Stomach smooth muscle (tissue), 2 donors: ENCODE results near the gene NHSL1.

Experiments used
- H3K27ac ChIP-seq: one replicate; pipeline ENCODE4 v1.7.0; 2013; ENCODE audit warnings: mild to moderate bottlenecking, low read length, inconsistent platforms
- H3K27me3 ChIP-seq, 2 donors: one replicate each; pipeline ENCODE4 v1.7.0; 2013; ENCODE audit warnings: low read length in 2 of 2; ENCODE audit not compliant: insufficient read depth in 2 of 2, control insufficient read depth in 1 of 2
- H3K36me3 ChIP-seq, 2 donors: one replicate each; pipeline ENCODE4 v1.7.0; 2013; ENCODE audit warnings: low read length in 2 of 2; ENCODE audit not compliant: control insufficient read depth in 2 of 2, insufficient read depth in 2 of 2
- H3K4me1 ChIP-seq: one replicate; pipeline ENCODE4 v1.7.0; 2013; ENCODE audit warnings: low read length; ENCODE audit not compliant: control insufficient read depth, insufficient read depth
- H3K4me3 ChIP-seq, 2 donors: one replicate each; pipeline ENCODE4 v1.7.0; 2013; ENCODE audit warnings: low read length in 2 of 2
- H3K9ac ChIP-seq, 2 donors: one replicate each; pipeline ENCODE4 v1.7.0; 2013; ENCODE audit warnings: low read length in 2 of 2, mild to moderate bottlenecking in 1 of 2
- H3K9me3 ChIP-seq, 2 donors: one replicate each; pipeline ENCODE4 v1.7.0; 2013; ENCODE audit warnings: low read length in 2 of 2; ENCODE audit not compliant: control insufficient read depth in 2 of 2
- donor health status: healthy.
- donor health status: Pancreatic carcinoma.

Gene NHSL1

GRCh38 chr6:138499303-138500018 is at the start of gene NHSL1:
NHSL1 (minus strand) TSS chr6:138499494; CDS start chr6:138499290, 204 bp downstream.
- H3K9ac ChIP-seq: no peak within 1 kb of the TSS
- H3K4me1 ChIP-seq: no peaks in the 10 kb centered on the region
- H3K36me3 ChIP-seq: no peaks in the 10 kb centered on the region
- no peak within 1 kb of the TSS for H3K27ac ChIP-seq
- no peak within 1 kb of the TSS for H3K4me3 ChIP-seq
- H3K27me3 ChIP-seq: no peaks in the 10 kb centered on the region
- no peaks in the 10 kb centered on the region for H3K9me3 ChIP-seq

- Histone ChIP-seq H3K4me3 (no peak overlapping the region), H3K9me3 (no peaks in the 10 kb centered on the region), H3K9ac (no peak overlapping the region), H3K36me3 (no peaks in the 10 kb centered on the region), H3K27me3 (no peaks in the 10 kb centered on the region), H3K4me1 (peaks cover 12% of the 10 kb centered on the region), H3K27ac (no peak overlapping the region)
Measured at GRCh38 chr6:138546733-138547185, 47.5 kb upstream of the NHSL1 start.

GRCh38 chr6:138545621-138545980 is 46.3 kb upstream of the NHSL1 start:
- no peaks in the 10 kb centered on the region for H3K36me3 ChIP-seq
- no peaks in the 10 kb centered on the region for H3K27me3 ChIP-seq
- H3K9me3 ChIP-seq: no peaks in the 10 kb centered on the region
- peaks cover 15% of the 10 kb centered on the region for H3K4me1 ChIP-seq
- peak overlapping the region; percentile 40 to 68 for H3K4me3 ChIP-seq
- H3K27ac ChIP-seq: no peak overlapping the region
- peak overlapping the region; percentile 42 to 49 for H3K9ac ChIP-seq

- Histone ChIP-seq H3K9me3 (no peaks in the 10 kb centered on the region), H3K9ac (no peak overlapping the region), H3K27me3 (no peaks in the 10 kb centered on the region), H3K36me3 (no peaks in the 10 kb centered on the region), H3K27ac (no peak overlapping the region), H3K4me1 (peaks cover 15% of the 10 kb centered on the region), H3K4me3 (no peak overlapping the region)
Measured at GRCh38 chr6:138544501-138544900, 45.2 kb upstream of the NHSL1 start.

GRCh38 chr6:138543657-138544056 is 44.4 kb upstream of the NHSL1 start:
- Histone ChIP-seq H3K36me3 (no peaks in the 10 kb centered on the region), H3K4me1 (peaks cover 16% of the 10 kb centered on the region), H3K4me3 (no peak overlapping the region), H3K9me3 (no peaks in the 10 kb centered on the region), H3K27ac (no peak overlapping the region), H3K27me3 (no peaks in the 10 kb centered on the region), H3K9ac (no peak overlapping the region)

GRCh38 chr6:138541823-138542481 is 42.7 kb upstream of the NHSL1 start:
- H3K4me1 ChIP-seq: peaks cover 26% of the 10 kb centered on the region
- no peaks in the 10 kb centered on the region for H3K27me3 ChIP-seq
- H3K9ac ChIP-seq: peak overlapping the region in 1 of 2 donors; percentile 23
- peak overlapping the region; percentile 2 for H3K27ac ChIP-seq
- H3K9me3 ChIP-seq: no peaks in the 10 kb centered on the region
- H3K4me3 ChIP-seq: peak overlapping the region; percentile 17 to 23
- no peaks in the 10 kb centered on the region for H3K36me3 ChIP-seq

- H3K27ac ChIP-seq: peak overlapping the region; percentile 33
- H3K36me3 ChIP-seq: no peaks in the 10 kb centered on the region
- no peak overlapping the region for H3K9ac ChIP-seq
- H3K4me1 ChIP-seq: peaks cover 18% of the 10 kb centered on the region
- no peaks in the 10 kb centered on the region for H3K27me3 ChIP-seq
- H3K4me3 ChIP-seq: no peak overlapping the region
- H3K9me3 ChIP-seq: no peaks in the 10 kb centered on the region
Measured at GRCh38 chr6:138540468-138540867, 41.2 kb upstream of the NHSL1 start.

GRCh38 chr6:138539876-138540275 is 40.6 kb upstream of the NHSL1 start:
- Histone ChIP-seq H3K27ac (peak overlapping the region; percentile 33), H3K4me3 (no peak overlapping the region), H3K27me3 (no peaks in the 10 kb centered on the region), H3K9ac (no peak overlapping the region), H3K36me3 (no peaks in the 10 kb centered on the region), H3K9me3 (no peaks in the 10 kb centered on the region), H3K4me1 (peaks cover 18% of the 10 kb centered on the region)

GRCh38 chr6:138538390-138539031 is 39.2 kb upstream of the NHSL1 start:
- no peaks in the 10 kb centered on the region for H3K36me3 ChIP-seq
- no peak overlapping the region for H3K9ac ChIP-seq
- peak overlapping the region; percentile 18 for H3K27ac ChIP-seq
- no peaks in the 10 kb centered on the region for H3K9me3 ChIP-seq
- H3K4me3 ChIP-seq: peak overlapping the region; percentile 8 to 47
- no peaks in the 10 kb centered on the region for H3K27me3 ChIP-seq
- peaks cover 18% of the 10 kb centered on the region for H3K4me1 ChIP-seq

GRCh38 chr6:138537106-138537505 is 37.8 kb upstream of the NHSL1 start:
- Histone ChIP-seq H3K27me3 (no peaks in the 10 kb centered on the region), H3K4me1 (peaks cover 18% of the 10 kb centered on the region), H3K4me3 (no peak overlapping the region), H3K9me3 (no peaks in the 10 kb centered on the region), H3K27ac (peak overlapping the region; percentile 46), H3K36me3 (no peaks in the 10 kb centered on the region), H3K9ac (no peak overlapping the region)
